ENCODE measurements around the gene DMTF1. TPM values are rescaled to one million over a fixed set of nuclear protein-coding genes. Genes with fewer than 3 reads are reported as not detected.

The DMTF1 gene
- total and polyA plus RNA-seq, 9 of the 15 experiments (the other 6 are each of a cell fraction or from before 2014, with no cell fraction given) = 25.7 to 208 (median 74.7) TPM

GRCh38 chr7:87148332-87148955 is 3.8 kb upstream of the DMTF1 start (continued):
- TF ChIP-seq ELK1 (CRISPR knock-in tag; IDR thresholded peaks at IDR 0.05) (no peak), THAP7 (CRISPR knock-in tag; IDR thresholded peaks at IDR 0.05) (no peak), RFX1 (IDR thresholded peaks at IDR 0.05) (0 out of 2 replicates have a peak, but pooled peaks have one; percentile 3), ZFP36 (IDR thresholded peaks at IDR 0.05; ENCODE audit: low read depth, low read length, partially characterized antibody) (no peak), ZFX (CRISPR knock-in tag; IDR thresholded peaks at IDR 0.05) (no peak), MYC (IDR thresholded peaks at IDR 0.05; ENCODE audit: low read depth, low read length) (no peak), MYC (CRISPR knock-in tag; IDR thresholded peaks at IDR 0.05; ENCODE audit: borderline replicate concordance, low read depth) (no peak), ATF2 (CRISPR knock-in tag; IDR thresholded peaks at IDR 0.05) (no peak), LCOR (CRISPR knock-in tag; IDR thresholded peaks at IDR 0.05) (no peak), ZNF79 (CRISPR knock-in tag; IDR thresholded peaks at IDR 0.05; ENCODE audit: low read depth) (no peak), ARID2 (IDR thresholded peaks at IDR 0.05) (peak; percentile 98), TCF15 (CRISPR knock-in tag; IDR thresholded peaks at IDR 0.05) (no peak), ZNF143 (CRISPR knock-in tag; IDR thresholded peaks at IDR 0.05) (no peak), NR2C2 (CRISPR knock-in tag; IDR thresholded peaks at IDR 0.05) (no peak), NR2C2 (tag; IDR thresholded peaks at IDR 0.05) (no peak), NFYB (IDR thresholded peaks at IDR 0.05; ENCODE audit: extremely low read depth, insufficient read length) (no peak), E2F4 (CRISPR knock-in tag; IDR thresholded peaks at IDR 0.05; ENCODE audit: low read depth) (no peak), ZNF253 (CRISPR knock-in tag; conservative IDR thresholded peaks at IDR 0.05) (no peak), CC2D1A (IDR thresholded peaks at IDR 0.05) (peak; percentile 89), ZBTB33 (CRISPR knock-in tag; IDR thresholded peaks at IDR 0.05) (no peak), CBFA2T3 (IDR thresholded peaks at IDR 0.05) (no peak), PHF20 (IDR thresholded peaks at IDR 0.05; ENCODE audit: partially characterized antibody) (no peak), GATAD2B (IDR thresholded peaks at IDR 0.05; ENCODE audit: borderline replicate concordance) (0 out of 2 replicates have a peak, but pooled peaks have one; percentile 30), ZBTB1 (CRISPR knock-in tag; IDR thresholded peaks at IDR 0.05; ENCODE audit: borderline replicate concordance, low read depth) (no peak)

All from K562 (cell line).